CD4-positive, alpha-beta T cell treated with Interleukin-6 at 100 ng/mL for 8 hours (primary cell): Measurements from ENCODE around the gene KSR2.

Source experiments
- DNase-seq: peaks from one replicate; pipeline ENCODE4 v3.0.0-alpha.2; 2020; ENCODE audit warnings: mixed read lengths, low spot score

KSR2 gene

GRCh38 chr12:117577122-117577657 is 391.6 kb downstream of the KSR2 start:
- no peak for DNase-seq

DNA sequence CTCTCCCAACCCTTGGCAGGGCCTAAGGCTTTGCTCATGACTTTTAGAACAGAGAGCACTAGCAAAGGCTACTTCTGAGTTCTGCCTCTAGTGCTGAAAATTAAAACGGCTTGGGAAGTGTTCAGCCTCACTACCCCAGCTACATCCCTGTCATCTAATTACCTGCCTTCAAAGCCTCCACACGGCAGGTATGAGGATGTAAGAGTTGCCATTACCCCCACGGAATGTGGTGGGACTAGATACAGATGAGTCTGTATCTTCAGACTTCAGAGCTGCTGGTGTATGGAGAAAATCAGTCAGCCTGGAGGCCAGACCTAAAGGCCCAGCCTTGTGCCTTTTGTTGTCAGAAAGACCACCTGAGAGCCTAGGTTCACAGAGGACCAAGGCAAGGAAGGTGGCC is 392.7 kb downstream of the KSR2 start:
- DNase-seq: no peak

- DNase-seq: no peak
Observed at GRCh38 chr12:117574655-117575054, 394.1 kb downstream of the KSR2 start.

GRCh38 chr12:117572755-117573154 is 396.0 kb downstream of the KSR2 start:
- no peak for DNase-seq

DNA sequence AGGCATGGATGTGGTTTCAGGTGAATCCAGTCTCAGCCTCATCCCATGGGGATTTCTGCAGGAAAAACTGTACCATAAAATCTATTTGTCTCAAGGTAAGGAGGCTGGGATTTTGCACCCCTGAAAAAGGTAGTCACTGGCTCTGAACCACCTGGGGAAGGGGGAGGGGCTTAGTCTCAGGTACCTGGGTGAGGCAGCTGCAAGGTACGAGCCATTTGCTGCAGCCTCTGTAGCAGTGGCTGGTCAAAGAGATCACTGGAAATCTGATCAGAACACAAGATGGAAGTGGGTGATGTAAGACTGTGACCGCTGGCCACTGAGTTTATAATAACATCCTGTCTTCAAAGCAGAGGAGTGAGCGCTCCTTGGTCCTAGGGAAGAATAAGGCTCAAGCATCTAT is 397.5 kb downstream of the KSR2 start:
- DNase-seq: no peak

GRCh38 chr12:117570608-117571007 is 398.2 kb downstream of the KSR2 start:
- DNase-seq: no peak

DNA sequence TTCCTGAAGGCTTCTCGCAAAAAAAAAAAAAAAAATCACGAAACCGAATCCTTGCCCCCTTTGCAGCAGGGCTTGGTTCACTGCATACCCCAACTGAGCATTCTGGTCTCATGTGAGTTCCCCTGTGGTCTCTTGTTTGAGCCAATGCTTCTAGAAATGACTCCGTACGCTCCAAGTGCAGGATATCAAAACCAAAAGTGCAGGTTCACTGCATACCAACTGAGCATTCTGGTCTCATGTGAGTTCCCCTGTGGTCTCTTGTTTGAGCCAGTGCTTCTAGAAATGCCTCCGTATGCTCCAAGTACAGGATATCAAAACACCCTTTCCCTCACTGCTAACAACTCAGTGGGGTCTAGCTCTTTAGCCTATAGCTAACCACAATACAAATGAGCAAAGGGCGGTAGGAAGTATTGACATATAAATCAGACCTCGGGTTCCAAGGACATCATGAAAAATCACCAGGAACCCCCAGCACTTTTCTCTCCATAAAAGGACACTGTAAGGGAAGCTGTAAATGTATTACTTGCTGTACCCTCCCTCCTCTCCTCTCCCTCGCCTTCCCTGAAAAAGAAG is 401.1 kb downstream of the KSR2 start:
- DNase-seq: no peak

DNA sequence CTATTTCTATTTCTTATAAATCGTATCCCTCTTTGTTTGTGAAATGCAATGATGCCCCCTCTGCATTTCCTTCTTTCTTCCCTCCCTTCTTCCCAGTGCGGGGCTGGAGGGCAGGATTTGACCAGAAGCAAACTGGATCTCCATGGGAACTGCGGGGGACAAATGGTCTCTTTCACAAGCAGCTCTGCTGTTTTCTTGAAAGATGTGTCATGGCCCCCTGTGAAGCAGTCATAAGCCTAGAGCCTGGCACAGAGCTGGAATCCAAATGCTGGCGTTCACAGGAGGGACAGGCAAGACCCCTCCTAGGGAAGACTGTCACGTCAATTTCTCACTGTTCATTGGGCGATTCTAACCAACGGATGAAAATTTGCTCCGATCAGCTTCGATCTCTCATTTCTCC is 403.9 kb downstream of the KSR2 start:
- DNase-seq: no peak

DNA sequence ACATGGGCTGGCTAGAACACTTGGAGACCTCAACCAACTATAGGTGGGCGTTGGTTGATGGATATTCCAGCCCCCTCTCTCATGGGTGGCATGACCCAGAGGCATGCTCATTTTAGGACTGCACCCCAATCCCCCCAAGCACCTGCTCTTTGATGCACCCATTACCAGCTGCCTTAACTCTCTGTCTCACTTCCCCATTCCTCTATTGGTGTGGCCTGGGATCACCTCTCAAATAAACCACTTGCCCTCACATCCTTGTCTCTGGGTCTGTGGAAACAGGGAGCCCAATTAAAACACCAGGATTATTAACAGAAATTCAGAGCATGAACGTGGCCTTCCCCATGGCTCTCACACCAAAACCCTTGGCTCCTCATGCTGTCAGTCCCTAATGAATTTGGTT is 405.1 kb downstream of the KSR2 start:
- no peak for DNase-seq

DNA sequence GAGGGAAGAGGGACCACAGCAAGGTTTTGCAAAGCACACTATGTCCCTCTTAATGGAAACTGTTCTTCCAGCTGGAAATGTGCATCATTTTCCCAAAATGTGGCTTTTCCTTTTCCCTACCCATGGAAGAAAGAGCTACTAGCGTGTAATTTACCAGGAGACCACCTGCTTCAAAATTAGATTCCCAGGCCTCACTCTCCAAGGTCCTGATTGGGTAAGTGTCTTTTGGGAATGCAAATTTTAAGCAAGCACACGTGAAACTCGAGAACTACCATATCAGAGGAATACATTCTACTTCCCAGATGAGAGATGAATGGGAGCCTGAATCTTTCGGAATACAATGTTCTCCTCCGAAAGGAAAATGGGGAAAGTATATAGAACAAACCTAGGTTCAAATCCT is 405.8 kb downstream of the KSR2 start:
- DNase-seq: no peak

GRCh38 chr12:117561990-117562389 is 406.8 kb downstream of the KSR2 start:
- no peak for DNase-seq

- no peak for DNase-seq
Observed at GRCh38 chr12:117559978-117560377, 408.8 kb downstream of the KSR2 start.

DNA sequence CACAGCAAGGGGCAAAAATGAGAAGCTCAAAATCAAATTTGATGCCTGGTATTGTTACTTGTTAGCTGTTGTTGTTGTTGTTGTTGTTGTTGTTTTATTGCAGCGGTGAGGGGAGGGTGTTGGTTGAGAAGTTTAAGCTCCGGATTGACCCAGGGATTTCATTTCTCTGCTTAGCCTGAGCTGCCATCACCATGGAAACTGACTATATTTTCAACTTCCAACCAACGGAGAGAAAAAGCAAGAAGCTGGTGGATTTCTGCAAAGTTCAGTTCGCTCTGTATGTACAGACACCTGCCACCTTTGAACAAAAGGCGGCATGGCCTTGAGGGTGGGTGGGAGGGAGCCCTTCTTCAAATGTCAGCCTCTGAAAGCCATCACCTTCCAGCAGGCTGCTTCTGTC is 412.9 kb downstream of the KSR2 start:
- DNase-seq: no peak

GRCh38 chr12:117552971-117553370 is 415.8 kb downstream of the KSR2 start:
- no peak for DNase-seq

- DNase-seq: no peak
Observed at GRCh38 chr12:117551665-117552064, 417.1 kb downstream of the KSR2 start.

GRCh38 chr12:117547209-117547608 is 421.6 kb downstream of the KSR2 start:
- no peak for DNase-seq

- DNase-seq: no peak
Observed at GRCh38 chr12:117545216-117545615, 423.6 kb downstream of the KSR2 start.

- no peak for DNase-seq
Observed at GRCh38 chr12:117540011-117540410, 428.8 kb downstream of the KSR2 start.

DNA sequence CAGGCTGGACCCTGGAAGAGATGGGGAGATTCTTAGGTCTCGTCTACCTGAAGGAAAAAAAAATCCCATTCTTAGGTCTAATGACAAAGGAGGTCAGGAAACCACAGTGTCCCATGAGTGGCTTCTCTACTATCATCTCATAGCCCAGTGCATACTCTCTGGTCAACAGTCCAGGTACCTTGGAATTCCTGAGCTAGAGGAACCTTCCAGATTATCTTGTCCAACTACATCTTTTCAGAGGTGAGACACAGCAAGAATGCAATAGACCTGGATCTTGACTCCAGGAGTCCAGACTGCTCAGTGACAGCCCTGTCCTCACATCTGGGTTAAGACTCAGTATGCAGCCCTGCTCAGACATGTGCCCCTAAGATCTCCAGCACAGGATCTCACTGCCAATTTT is 429.9 kb downstream of the KSR2 start:
- DNase-seq: no peak

DNA sequence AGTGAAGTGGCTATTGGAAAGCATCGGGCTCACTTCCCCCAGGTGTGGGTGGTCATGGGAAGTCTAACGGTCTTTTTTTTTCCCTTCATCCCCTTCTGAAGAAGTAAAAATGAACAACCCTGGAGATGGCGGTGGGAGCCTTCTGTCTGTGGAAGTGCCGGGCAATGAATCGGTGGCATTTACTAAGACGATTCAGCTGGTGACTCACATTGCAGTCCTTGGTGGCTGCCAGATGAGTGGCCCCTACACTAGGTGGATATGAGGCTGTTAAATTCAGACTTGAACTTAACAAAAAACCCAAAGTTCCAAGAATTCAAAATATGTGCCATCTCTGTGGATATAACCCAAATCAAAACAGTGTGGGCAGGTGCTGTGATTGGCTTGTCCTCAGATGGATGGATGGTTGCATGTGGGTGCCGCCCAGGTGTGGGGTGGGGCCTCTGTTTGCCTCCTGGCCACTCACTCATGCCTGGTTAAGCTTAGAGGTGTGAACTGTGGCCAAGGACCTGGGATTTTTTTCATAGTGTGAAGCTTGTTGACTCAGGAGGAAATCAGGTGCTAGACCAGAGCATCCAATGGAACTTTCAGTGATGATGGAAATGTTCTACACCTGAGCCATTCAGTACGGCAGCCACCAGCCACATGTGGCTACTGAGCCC is 430.6 kb downstream of the KSR2 start:
- no peak for DNase-seq

DNA sequence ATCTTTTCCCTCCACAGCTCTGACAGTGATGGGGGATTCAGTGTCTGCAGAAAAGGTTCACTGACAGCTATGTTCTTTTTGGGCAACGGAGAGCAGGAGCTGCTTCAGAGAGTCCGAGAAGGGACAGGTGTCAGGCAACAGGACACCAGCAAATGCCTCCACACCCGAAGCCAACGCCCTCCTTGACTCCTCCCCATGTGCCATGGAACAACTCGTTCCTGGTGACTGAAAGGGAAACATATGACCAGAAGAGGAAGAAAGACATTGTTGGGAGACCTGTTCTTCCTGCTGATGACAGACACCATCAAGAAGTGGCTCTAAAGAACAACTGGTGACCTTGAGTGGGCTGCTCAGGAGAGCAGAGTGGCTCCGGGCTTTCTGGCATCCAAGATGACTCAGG is 435.1 kb downstream of the KSR2 start:
- DNase-seq: no peak

DNA sequence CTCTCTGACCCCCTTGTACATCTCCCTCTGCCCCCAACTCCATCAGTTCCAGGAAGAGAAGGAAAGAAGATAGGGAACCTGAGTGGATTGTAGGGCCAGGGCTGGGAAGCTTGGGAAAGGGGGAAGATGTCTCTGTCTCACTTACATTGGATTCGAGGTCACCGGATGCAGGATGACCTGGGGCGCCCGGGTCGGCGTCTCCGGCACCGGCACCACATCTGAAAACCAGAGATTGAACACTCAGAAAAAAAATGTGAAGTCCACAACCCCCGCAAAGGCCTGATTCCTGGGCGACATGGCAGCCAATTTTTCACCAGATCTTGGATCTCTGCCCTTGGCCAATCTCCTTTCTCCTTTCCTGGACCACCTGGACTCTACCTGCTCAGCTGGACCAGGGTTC is 438.0 kb downstream of the KSR2 start:
- DNase-seq: no peak

GRCh38 chr12:117528538-117528937 is 440.3 kb downstream of the KSR2 start:
- no peak for DNase-seq

- no peak for DNase-seq
Observed at GRCh38 chr12:117527479-117527855, 441.3 kb downstream of the KSR2 start.
